ENCODE results near the gene CDH23.

Gene CDH23

GRCh38 chr10:71821909-71822763 is 425.4 kb downstream of the CDH23 start:
- no peak for TF ChIP-seq TCF4 (CRISPR knock-in tag; IDR thresholded peaks at IDR 0.05; ENCODE audit: borderline replicate concordance)
- no peak for TF ChIP-seq ZNF8 (CRISPR knock-in tag; IDR thresholded peaks at IDR 0.05)
- TF ChIP-seq POU6F1 (CRISPR knock-in tag; IDR thresholded peaks at IDR 0.05; ENCODE audit: borderline replicate concordance, low read depth), result no peak
- TF ChIP-seq, protein P1, sequence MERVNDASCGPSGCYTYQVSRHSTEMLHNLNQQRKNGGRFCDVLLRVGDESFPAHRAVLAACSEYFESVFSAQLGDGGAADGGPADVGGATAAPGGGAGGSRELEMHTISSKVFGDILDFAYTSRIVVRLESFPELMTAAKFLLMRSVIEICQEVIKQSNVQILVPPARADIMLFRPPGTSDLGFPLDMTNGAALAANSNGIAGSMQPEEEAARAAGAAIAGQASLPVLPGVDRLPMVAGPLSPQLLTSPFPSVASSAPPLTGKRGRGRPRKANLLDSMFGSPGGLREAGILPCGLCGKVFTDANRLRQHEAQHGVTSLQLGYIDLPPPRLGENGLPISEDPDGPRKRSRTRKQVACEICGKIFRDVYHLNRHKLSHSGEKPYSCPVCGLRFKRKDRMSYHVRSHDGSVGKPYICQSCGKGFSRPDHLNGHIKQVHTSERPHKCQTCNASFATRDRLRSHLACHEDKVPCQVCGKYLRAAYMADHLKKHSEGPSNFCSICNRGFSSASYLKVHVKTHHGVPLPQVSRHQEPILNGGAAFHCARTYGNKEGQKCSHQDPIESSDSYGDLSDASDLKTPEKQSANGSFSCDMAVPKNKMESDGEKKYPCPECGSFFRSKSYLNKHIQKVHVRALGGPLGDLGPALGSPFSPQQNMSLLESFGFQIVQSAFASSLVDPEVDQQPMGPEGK (CRISPR knock-in tag; IDR thresholded peaks at IDR 0.05; ENCODE audit: borderline replicate concordance), result no peak
- TF ChIP-seq SNAI2 (CRISPR knock-in tag; IDR thresholded peaks at IDR 0.05), result no peak
- TF ChIP-seq GLIS3 (CRISPR knock-in tag; IDR thresholded peaks at IDR 0.05), result no peak
- TF ChIP-seq RARB (CRISPR knock-in tag; IDR thresholded peaks at IDR 0.05), result no peak
- TF ChIP-seq PPARA (CRISPR knock-in tag; IDR thresholded peaks at IDR 0.05; ENCODE audit: borderline replicate concordance), result no peak
- no peak for TF ChIP-seq ZC3H10 (CRISPR knock-in tag; IDR thresholded peaks at IDR 0.05)
- no peak for TF ChIP-seq ARNTL (CRISPR knock-in tag; IDR thresholded peaks at IDR 0.05; ENCODE audit: borderline replicate concordance, low read depth)
- TF ChIP-seq ZNF70 (CRISPR knock-in tag; IDR thresholded peaks at IDR 0.05), result no peak
- TF ChIP-seq, protein P2, sequence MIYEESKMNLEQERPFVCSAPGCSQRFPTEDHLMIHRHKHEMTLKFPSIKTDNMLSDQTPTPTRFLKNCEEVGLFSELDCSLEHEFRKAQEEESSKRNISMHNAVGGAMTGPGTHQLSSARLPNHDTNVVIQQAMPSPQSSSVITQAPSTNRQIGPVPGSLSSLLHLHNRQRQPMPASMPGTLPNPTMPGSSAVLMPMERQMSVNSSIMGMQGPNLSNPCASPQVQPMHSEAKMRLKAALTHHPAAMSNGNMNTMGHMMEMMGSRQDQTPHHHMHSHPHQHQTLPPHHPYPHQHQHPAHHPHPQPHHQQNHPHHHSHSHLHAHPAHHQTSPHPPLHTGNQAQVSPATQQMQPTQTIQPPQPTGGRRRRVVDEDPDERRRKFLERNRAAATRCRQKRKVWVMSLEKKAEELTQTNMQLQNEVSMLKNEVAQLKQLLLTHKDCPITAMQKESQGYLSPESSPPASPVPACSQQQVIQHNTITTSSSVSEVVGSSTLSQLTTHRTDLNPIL (CRISPR knock-in tag; IDR thresholded peaks at IDR 0.05; ENCODE audit: low read depth), result no peak
- TF ChIP-seq TOX (CRISPR knock-in tag; IDR thresholded peaks at IDR 0.05; ENCODE audit: borderline replicate concordance), result no peak
- TF ChIP-seq BACH2 (CRISPR knock-in tag; IDR thresholded peaks at IDR 0.05; ENCODE audit: borderline replicate concordance), result no peak
- no peak for TF ChIP-seq ZFP30 (CRISPR knock-in tag; IDR thresholded peaks at IDR 0.05)
- ATAC-seq, result no peak

DNA sequence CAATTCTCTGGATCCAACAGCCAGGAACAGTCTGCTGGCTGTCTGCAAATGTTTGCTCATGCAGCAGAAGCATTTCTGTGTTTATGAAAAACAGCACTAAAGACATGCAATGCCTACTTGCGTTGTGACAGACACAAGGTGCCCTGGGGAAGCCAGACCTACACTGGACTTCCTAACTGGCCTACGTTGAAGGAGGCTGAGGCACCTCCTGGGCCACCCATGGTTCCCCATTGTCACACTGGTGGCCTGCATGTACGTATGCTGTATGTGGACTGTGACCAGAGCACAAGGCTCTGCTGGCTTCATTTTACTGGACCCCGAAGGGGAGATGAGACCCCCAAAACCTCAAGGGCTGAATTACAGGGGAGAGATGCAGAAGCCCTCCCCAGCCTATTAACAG is 426.6 kb downstream of the CDH23 start:
- ATAC-seq, result no peak
- TF ChIP-seq, protein P2 (CRISPR knock-in tag; IDR thresholded peaks at IDR 0.05; ENCODE audit: low read depth), result no peak
- TF ChIP-seq CSDC2 (CRISPR knock-in tag; IDR thresholded peaks at IDR 0.05) (no peak), ZFP3 (CRISPR knock-in tag; IDR thresholded peaks at IDR 0.05) (no peak), ESRRG (CRISPR knock-in tag; IDR thresholded peaks at IDR 0.05) (no peak)

DNA sequence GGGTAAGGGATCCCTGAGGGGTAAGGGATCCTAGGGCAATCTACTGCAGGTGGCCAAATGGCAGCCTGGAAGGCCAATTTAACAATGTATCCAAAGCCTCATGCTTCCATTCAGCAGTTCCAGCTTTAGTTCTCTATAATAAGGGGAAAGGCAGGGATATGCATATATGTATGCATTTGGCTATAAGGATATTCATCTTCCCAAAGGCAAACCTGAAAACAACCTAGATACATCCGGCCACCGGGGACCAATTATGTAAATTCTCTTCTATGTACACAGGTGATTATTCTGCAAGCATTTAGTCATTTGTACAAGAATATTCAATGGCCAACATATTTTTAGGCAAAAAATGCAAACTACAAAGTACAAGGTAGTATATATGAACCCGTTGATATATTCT is 427.6 kb downstream of the CDH23 start:
- ATAC-seq, result no peak
- TF ChIP-seq RARB (CRISPR knock-in tag; IDR thresholded peaks at IDR 0.05) (no peak), ESRRG (CRISPR knock-in tag; IDR thresholded peaks at IDR 0.05) (no peak), ZNF8 (CRISPR knock-in tag; IDR thresholded peaks at IDR 0.05) (no peak), TOX (CRISPR knock-in tag; IDR thresholded peaks at IDR 0.05; ENCODE audit: borderline replicate concordance) (no peak), ISL1 (CRISPR knock-in tag; IDR thresholded peaks at IDR 0.05) (no peak)

- no peak for ATAC-seq
- TF ChIP-seq, protein P3, sequence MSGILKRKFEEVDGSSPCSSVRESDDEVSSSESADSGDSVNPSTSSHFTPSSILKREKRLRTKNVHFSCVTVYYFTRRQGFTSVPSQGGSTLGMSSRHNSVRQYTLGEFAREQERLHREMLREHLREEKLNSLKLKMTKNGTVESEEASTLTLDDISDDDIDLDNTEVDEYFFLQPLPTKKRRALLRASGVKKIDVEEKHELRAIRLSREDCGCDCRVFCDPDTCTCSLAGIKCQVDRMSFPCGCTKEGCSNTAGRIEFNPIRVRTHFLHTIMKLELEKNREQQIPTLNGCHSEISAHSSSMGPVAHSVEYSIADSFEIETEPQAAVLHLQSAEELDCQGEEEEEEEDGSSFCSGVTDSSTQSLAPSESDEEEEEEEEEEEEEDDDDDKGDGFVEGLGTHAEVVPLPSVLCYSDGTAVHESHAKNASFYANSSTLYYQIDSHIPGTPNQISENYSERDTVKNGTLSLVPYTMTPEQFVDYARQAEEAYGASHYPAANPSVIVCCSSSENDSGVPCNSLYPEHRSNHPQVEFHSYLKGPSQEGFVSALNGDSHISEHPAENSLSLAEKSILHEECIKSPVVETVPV (CRISPR knock-in tag; IDR thresholded peaks at IDR 0.05), result no peak
These were observed 428.5 kb downstream of the CDH23 start for GRCh38 chr10:71825217-71825616.
